ENCODE results near the gene DCXR. TPM values are rescaled to one million over a fixed set of nuclear protein-coding genes. Genes with fewer than 3 reads are reported as not detected.

DCXR gene
- total RNA-seq, 1 donor from 2014 or later = 143 TPM

- H3K9me3 ChIP-seq = no peaks in the 10 kb centered on the region
- DNase-seq (peak; percentile 100), ATAC-seq (peak; percentile 95)
- H3K4me1 ChIP-seq = peaks cover 20% of the 10 kb centered on the region
- H3K27ac ChIP-seq = peak within 1 kb of the TSS; percentile 78
- intact Hi-C loops (cut with DNase I) = no loop called here
- peak within 1 kb of the TSS; percentile 98 for H3K4me3 ChIP-seq
- no peaks in the 10 kb centered on the region for H3K36me3 ChIP-seq
- no peak for TF ChIP-seq CTCF (IDR thresholded peaks at IDR 0.05)
- no peaks in the 10 kb centered on the region for H3K27me3 ChIP-seq
Observed at GRCh38 chr17:82022981-82023446, 14.5 kb downstream of the DCXR start, which contains the start of gene LRRC45. LRRC45 (plus strand) TSS chr17:82023305; CDS start chr17:82023644, 339 bp downstream.

GRCh38 chr17:82022310-82022980, 15.1 kb downstream of the DCXR start, which contains the start of gene CENPX:
CENPX (minus strand) TSS chr17:82022878; CDS start chr17:82022861, 17 bp downstream.
- no peaks in the 10 kb centered on the region for H3K9me3 ChIP-seq
- H3K27ac ChIP-seq = peak within 1 kb of the TSS; percentile 78
- no peak for DNase-seq
- H3K27me3 ChIP-seq = no peaks in the 10 kb centered on the region
- no peak for TF ChIP-seq CTCF (IDR thresholded peaks at IDR 0.05)
- peaks cover 20% of the 10 kb centered on the region for H3K4me1 ChIP-seq
- no peak for ATAC-seq
- intact Hi-C loops (cut with DNase I) = no loop called here
- no peaks in the 10 kb centered on the region for H3K36me3 ChIP-seq
- H3K4me3 ChIP-seq = peak within 1 kb of the TSS; percentile 98

GRCh38 chr17:82021900-82022309, 15.6 kb downstream of the DCXR start:
- Histone ChIP-seq H3K4me1 (peaks cover 20% of the 10 kb centered on the region), H3K9me3 (no peaks in the 10 kb centered on the region), H3K27ac (peak overlapping the region; percentile 78), H3K27me3 (no peaks in the 10 kb centered on the region), H3K36me3 (no peaks in the 10 kb centered on the region), H3K4me3 (peak overlapping the region; percentile 98)
- intact Hi-C loops (cut with DNase I) = loop anchor here (2.0 kb wide), 1 partner anchor 63 kb away; no protein-coding TSS in a partner anchor
- DNase-seq (no peak), ATAC-seq (no peak)
- no peak for TF ChIP-seq CTCF (IDR thresholded peaks at IDR 0.05)

- no peaks in the 10 kb centered on the region for H3K27me3 ChIP-seq
- no peaks in the 10 kb centered on the region for H3K9me3 ChIP-seq
- peak; percentile 71 for TF ChIP-seq CTCF (IDR thresholded peaks at IDR 0.05)
- ATAC-seq (peak; percentile 15), DNase-seq (peak; percentile 90)
- H3K27ac ChIP-seq = no peak overlapping the region
- H3K4me1 ChIP-seq = peaks cover 20% of the 10 kb centered on the region
- H3K4me3 ChIP-seq = peak overlapping the region; percentile 98
- no peaks in the 10 kb centered on the region for H3K36me3 ChIP-seq
- intact Hi-C loops (cut with DNase I) = loop anchor here (2.0 kb wide), 1 partner anchor 63 kb away; no protein-coding TSS in a partner anchor
Observed at GRCh38 chr17:82021107-82021899, 16.2 kb downstream of the DCXR start.

GRCh38 chr17:82020572-82021106, 16.9 kb downstream of the DCXR start:
- intact Hi-C loops (cut with DNase I) = loop anchor here (2.0 kb wide), 1 partner anchor 62 kb away; no protein-coding TSS in a partner anchor
- H3K36me3 ChIP-seq = no peaks in the 10 kb centered on the region
- H3K4me1 ChIP-seq = peaks cover 20% of the 10 kb centered on the region
- no peaks in the 10 kb centered on the region for H3K9me3 ChIP-seq
- no peak for DNase-seq
- TF ChIP-seq CTCF (IDR thresholded peaks at IDR 0.05) = no peak
- H3K27me3 ChIP-seq = no peaks in the 10 kb centered on the region
- no peak for ATAC-seq
- no peak overlapping the region for H3K4me3 ChIP-seq
- no peak overlapping the region for H3K27ac ChIP-seq
